Duodenal mucosa (tissue), 2 donors: ENCODE data around the gene REELD1.

Experiments
- H3K27ac ChIP-seq: one replicate; pipeline ENCODE4 v1.7.0; 2013; ENCODE audit warnings: low read depth, low read length
- H3K27me3 ChIP-seq, 2 donors: one replicate each; pipeline ENCODE4 v1.7.0; 2013; ENCODE audit warnings: low read length in 2 of 2, control low read depth in 1 of 2; ENCODE audit not compliant: insufficient read depth in 2 of 2, control insufficient read depth in 1 of 2
- H3K36me3 ChIP-seq, 2 donors: one replicate each; pipeline ENCODE4 v1.7.0; 2013; ENCODE audit warnings: low read length in 2 of 2, control low read depth in 1 of 2; ENCODE audit not compliant: insufficient read depth in 2 of 2, control insufficient read depth in 1 of 2
- H3K4me1 ChIP-seq, 2 donors: one replicate each; pipeline ENCODE4 v1.7.0; 2013; ENCODE audit warnings: low read length in 2 of 2, control low read depth in 1 of 2; ENCODE audit not compliant: insufficient read depth in 2 of 2, control insufficient read depth in 1 of 2
- H3K4me3 ChIP-seq, 2 donors: one replicate each; pipeline ENCODE4 v1.7.0; 2013; ENCODE audit warnings: low read length in 2 of 2, low read depth in 1 of 2
- H3K9ac ChIP-seq, 2 donors: one replicate each; pipeline ENCODE4 v1.7.0; 2013; ENCODE audit warnings: low read length in 2 of 2, low read depth in 1 of 2
- H3K9me3 ChIP-seq, 2 donors: one replicate each; pipeline ENCODE4 v1.7.0; 2013; ENCODE audit warnings: low read length in 2 of 2, control low read depth in 1 of 2; ENCODE audit not compliant: control insufficient read depth in 1 of 2

REELD1 gene

DNA sequence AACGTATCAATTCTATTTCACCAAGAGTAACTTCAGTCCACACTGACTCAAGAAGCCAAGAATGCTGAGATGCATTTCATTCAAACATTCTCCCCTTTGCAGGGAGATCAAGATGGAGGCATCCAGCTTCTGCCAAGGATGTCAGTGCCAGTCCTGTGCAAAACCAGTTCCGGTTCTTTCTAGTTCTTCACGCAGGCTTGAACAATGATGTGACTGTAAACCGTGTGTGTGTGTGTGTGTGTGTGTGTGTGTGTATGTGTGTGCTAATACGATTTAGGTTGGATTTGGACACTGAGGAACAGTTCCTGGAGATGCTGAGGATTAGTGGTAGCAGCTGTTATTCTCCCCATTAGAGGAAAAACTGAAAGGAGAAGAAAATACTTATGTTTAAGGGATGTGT, at the start of gene REELD1:
Gene REELD1, plus strand, starts transcription at position 301 of the 400 bp plus-strand sequence. CDS start 2,415 bp downstream, outside the sequence.
- Histone ChIP-seq H3K27me3 (no peaks in the 10 kb centered on the region), H3K4me3 (no peak within 1 kb of the TSS), H3K4me1 (no peaks in the 10 kb centered on the region), H3K36me3 (no peaks in the 10 kb centered on the region), H3K9me3 (no peaks in the 10 kb centered on the region), H3K27ac (no peak within 1 kb of the TSS), H3K9ac (no peak within 1 kb of the TSS)

DNA sequence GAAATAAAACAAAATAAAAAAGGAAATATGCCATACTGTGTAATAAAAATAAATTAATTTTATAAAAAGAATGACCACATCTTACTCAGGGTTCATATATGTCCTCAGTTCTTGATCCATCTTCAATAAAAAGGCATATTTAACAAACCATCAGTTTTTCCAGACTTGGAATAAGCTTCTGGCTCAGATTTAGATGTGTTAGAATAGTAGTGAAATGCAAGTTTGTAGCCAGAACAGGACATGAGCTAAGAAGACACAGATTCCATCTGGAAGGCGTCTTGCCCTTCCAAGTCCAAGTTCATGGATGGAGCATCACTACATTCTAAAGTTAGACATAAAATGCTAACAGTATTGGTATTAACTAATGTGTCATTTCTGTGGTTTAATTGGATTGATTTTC, 49.1 kb upstream of the REELD1 start:
- Histone ChIP-seq H3K4me3 (no peak overlapping the region), H3K27me3 (no peaks in the 10 kb centered on the region), H3K36me3 (no peaks in the 10 kb centered on the region), H3K4me1 (no peaks in the 10 kb centered on the region), H3K9ac (no peak overlapping the region), H3K27ac (no peak overlapping the region), H3K9me3 (peaks cover 10 to 13% of the 10 kb centered on the region in 2 donors)

DNA sequence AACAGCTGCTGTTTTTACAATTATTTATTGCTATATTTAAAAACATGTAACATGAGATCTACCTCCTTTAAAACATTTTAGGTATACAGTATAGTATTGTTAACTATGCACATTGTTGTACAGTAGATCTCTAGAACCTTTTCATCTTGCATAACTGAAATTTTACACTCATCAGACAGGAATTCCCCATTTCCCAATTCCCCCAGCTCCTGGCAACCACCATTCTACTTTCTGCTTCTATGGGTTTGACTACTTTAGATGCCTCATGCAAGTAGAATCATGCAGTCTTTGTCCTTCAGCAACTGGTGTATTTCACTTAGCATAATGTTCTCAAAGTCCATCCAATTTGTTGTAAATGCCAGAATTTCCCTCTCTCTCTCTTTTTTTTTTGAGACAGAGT, 48.5 kb upstream of the REELD1 start:
- H3K9me3 ChIP-seq = peaks cover 10 to 13% of the 10 kb centered on the region in 2 donors
- H3K9ac ChIP-seq = no peak overlapping the region
- no peaks in the 10 kb centered on the region for H3K36me3 ChIP-seq
- H3K4me1 ChIP-seq = no peaks in the 10 kb centered on the region
- no peak overlapping the region for H3K27ac ChIP-seq
- no peaks in the 10 kb centered on the region for H3K27me3 ChIP-seq
- H3K4me3 ChIP-seq = no peak overlapping the region

DNA sequence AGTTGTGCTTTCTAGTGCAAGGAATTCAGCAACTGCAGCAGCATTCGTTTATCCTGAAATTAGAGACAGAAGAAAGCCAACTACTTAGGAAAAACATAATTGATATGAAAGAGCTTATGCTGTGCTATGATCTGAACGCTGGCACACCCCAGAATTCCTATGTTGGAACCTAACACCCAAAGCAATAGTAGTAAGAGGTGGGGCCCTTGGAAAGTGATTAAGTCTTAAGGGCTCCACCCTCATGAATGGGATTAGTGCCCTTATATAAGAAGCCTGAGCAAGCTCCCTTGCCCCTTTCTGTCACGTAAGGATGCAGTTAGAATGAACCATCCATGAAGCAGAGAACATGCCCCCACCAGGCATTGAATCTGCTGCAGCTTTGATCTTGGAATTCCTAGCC, 44.2 kb upstream of the REELD1 start:
- Histone ChIP-seq H3K4me1 (peaks cover 0 to under 1% of the 10 kb centered on the region in 2 donors), H3K9me3 (no peaks in the 10 kb centered on the region), H3K4me3 (no peak overlapping the region), H3K27me3 (no peaks in the 10 kb centered on the region), H3K27ac (no peak overlapping the region), H3K36me3 (no peaks in the 10 kb centered on the region), H3K9ac (no peak overlapping the region)

DNA sequence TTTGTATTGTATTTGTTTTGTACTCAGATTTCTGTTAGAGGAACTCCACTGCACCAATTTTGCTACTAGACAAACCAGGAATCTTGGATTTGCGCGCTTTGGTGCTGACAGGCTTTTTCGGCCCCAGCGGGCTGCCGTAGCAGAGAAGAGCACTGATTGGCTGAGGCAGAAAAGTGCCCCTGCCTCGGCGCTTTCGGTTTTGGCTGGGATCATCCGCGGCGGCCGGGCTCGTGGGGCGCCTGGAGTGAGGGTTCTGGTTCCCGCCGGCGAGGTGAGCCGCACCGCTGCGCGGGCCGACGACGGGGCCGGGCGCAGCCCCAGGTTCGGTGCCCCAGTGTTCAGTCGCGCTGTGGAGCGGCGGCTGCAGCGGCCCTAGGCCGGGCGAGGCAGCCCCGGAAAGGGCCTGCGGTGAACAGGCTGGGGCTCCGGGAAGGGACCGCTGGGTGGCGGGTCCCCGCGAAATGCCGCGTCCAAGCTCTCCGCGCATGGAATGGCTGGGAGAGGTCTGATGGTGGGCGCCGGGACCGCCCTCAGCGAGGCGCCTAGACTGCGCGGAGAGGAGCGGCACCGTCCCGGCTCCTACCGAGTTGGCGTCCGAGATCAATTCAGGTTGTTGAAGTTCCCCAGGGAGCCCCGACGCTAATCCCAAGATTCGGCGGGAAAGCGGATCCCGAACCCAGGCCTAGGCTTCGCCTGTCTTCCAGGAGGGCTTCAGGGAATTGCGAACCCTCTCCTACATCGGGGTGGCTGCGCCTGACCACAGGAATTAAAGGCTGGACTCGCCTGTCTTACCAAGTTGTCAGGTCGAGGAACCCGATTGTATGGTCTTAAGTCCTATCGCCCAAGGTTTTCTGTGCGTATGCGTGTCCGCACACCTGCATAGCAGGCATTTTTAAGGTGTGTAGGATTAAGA, 38.5 kb upstream of the REELD1 start, which contains the start of gene LSM6:
Gene LSM6, plus strand, starts transcription at position 178 of the 913 bp plus-strand sequence. CDS start 7,204 bp downstream, outside the sequence.
- peak within 1 kb of the TSS; percentile 91 to 92 for H3K4me3 ChIP-seq
- H3K27ac ChIP-seq = peak within 1 kb of the TSS; percentile 87
- no peaks in the 10 kb centered on the region for H3K36me3 ChIP-seq
- peaks cover 22 to 36% of the 10 kb centered on the region in 2 donors for H3K4me1 ChIP-seq
- no peaks in the 10 kb centered on the region for H3K9me3 ChIP-seq
- H3K9ac ChIP-seq = peak within 1 kb of the TSS; percentile 83 to 89
- no peaks in the 10 kb centered on the region for H3K27me3 ChIP-seq

DNA sequence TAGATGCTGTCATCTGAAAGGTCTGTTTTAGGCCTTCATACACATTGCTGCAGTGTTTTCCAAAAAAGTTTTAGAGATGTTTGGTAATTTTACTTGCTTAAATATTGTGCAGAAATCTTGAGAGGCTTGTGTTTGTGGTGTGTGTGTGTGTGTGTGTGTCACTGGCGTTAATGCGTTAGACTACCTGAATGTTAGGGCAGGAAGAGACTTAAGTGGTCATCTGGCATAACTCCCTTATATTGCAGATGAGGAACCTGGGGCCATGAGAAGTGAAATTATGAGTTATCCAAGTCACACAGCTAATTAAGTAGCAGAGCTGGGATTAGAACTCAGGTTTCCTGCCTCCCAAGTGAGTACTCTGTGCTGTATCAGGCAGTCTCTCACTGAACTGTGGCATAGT, 37.4 kb upstream of the REELD1 start:
- no peak overlapping the region for H3K27ac ChIP-seq
- H3K9me3 ChIP-seq = no peaks in the 10 kb centered on the region
- H3K9ac ChIP-seq = peak overlapping the region; percentile 83 to 89
- no peaks in the 10 kb centered on the region for H3K36me3 ChIP-seq
- H3K27me3 ChIP-seq = no peaks in the 10 kb centered on the region
- peaks cover 22 to 37% of the 10 kb centered on the region in 2 donors for H3K4me1 ChIP-seq
- H3K4me3 ChIP-seq = peak overlapping the region; percentile 91 to 92

DNA sequence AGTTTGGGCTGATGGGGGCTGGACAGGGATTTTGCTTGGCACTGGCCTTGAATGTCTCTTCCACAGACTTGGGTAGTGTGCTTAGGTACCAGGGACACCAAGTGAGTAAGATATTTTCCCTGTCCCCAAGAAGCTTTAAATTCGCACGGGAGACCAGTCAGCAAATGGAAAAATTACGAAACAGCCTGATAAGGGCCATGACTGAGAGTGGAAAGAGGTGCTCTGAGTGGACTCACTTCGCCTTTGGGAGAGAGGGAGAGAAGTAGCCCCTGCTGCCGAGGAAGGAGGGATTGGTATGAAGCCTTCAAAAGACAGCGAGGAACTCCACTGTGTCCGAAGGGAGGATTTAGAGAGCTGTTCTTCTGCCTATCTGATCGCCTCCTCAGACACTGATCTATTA, 36.2 kb upstream of the REELD1 start:
- H3K27ac ChIP-seq = no peak overlapping the region
- H3K4me1 ChIP-seq = peaks cover 22 to 37% of the 10 kb centered on the region in 2 donors
- no peak overlapping the region for H3K9ac ChIP-seq

DNA sequence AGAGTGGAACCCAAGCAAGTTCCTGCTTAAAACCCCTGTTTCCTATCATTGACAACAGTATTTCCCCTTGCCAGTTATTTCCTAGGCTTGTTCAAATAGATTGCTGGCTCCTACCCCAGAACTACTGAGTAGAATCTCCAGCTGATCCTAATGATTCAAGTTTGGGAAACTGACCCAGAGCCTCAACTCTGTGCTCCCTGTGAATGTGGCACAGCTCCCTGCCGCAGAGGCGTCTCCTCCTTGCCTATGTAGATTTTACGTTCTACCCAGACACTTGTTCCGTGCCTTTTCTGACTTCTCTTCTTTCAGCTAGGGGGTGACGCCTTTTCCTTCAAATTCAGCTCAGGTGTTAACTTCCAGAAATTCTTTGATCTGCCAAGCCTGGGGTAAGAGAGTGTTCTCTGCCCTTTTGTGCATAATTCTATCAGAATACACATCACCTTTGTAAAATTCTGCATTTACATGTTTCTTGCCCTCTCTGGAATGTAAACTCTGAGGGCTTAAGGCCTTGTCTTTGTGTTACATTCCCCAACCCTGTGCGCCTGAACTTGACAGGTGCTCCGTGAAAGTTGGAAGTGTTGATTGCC, 34.5 kb upstream of the REELD1 start:
- Histone ChIP-seq H3K9me3 (no peaks in the 10 kb centered on the region), H3K4me3 (no peak overlapping the region), H3K27ac (no peak overlapping the region), H3K27me3 (no peaks in the 10 kb centered on the region), H3K4me1 (peaks cover 22 to 37% of the 10 kb centered on the region in 2 donors), H3K36me3 (peaks cover 0 to 8% of the 10 kb centered on the region in 2 donors), H3K9ac (no peak overlapping the region)

More for the DNA sequence above, 36.2 kb upstream of the REELD1 start:
- H3K4me3 ChIP-seq = no peak overlapping the region
- no peaks in the 10 kb centered on the region for H3K36me3 ChIP-seq
- H3K9me3 ChIP-seq = no peaks in the 10 kb centered on the region
- H3K27me3 ChIP-seq = no peaks in the 10 kb centered on the region

DNA sequence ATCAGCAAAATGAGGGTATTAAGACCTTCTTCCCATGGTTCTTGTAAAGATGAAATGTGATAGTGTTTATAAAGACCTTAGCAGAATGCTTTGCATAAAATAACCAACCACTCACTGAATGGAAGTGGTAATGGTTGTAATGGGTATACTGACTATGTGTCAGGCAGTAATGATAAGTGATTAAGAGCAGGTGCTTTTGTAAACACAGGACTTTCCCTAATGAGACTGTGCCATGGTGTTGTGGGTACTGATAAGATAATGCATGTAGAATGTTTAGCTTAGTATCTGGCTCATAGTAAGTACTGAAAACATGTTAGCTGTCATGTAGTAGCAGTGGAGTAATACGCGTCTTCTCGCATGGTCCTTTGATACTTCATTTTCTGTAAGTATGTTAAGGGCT, 31.9 kb upstream of the REELD1 start:
- Histone ChIP-seq H3K9me3 (no peaks in the 10 kb centered on the region), H3K9ac (no peak overlapping the region), H3K27ac (no peak overlapping the region), H3K4me1 (peaks cover 13 to 25% of the 10 kb centered on the region in 2 donors), H3K4me3 (no peak overlapping the region), H3K27me3 (no peaks in the 10 kb centered on the region), H3K36me3 (peaks cover 6 to 17% of the 10 kb centered on the region in 2 donors)

DNA sequence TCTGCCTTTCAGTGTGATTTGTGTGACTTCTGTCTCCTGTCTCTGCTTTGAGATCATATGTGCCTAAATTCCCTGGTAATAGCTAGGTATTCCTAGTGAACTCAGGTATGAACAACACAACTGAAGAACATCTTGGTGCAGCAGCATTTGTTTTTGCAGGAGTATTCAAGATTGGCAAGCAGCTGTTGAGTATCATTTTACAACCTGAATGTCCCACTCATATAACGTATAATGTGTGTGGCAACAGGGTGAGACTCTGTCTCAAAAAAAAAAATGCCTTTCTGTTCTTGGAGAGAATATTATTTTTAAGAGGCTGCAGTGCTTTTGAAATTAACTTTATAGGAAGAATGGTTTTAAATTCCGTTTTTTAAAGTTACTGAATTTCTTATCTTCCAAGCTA, 31.1 kb upstream of the REELD1 start:
- Histone ChIP-seq H3K36me3 (peaks cover 9 to 21% of the 10 kb centered on the region in 2 donors), H3K4me1 (peaks cover 10 to 18% of the 10 kb centered on the region in 2 donors), H3K27me3 (no peaks in the 10 kb centered on the region), H3K4me3 (no peak overlapping the region), H3K9ac (no peak overlapping the region), H3K27ac (no peak overlapping the region), H3K9me3 (no peaks in the 10 kb centered on the region)
